Urothelium cell line (cell line): ENCODE results near the gene GPR82.
"Not testable (repeated sequence)": the region's sequence is repeated elsewhere in the genome, so short reads cannot be mapped to it uniquely, and the experiment has no call there.

Experiments
- DNase-seq: peaks from one replicate; pipeline ENCODE4 v3.0.0; 2011; ENCODE audit warnings: low spot score, mixed read lengths
- FAIRE-seq: peaks from 2 replicates; lab custom pipeline; 2011; peaks lifted over from hg19 to GRCh38; lab: Jason Lieb, UNC

Gene GPR82

DNA sequence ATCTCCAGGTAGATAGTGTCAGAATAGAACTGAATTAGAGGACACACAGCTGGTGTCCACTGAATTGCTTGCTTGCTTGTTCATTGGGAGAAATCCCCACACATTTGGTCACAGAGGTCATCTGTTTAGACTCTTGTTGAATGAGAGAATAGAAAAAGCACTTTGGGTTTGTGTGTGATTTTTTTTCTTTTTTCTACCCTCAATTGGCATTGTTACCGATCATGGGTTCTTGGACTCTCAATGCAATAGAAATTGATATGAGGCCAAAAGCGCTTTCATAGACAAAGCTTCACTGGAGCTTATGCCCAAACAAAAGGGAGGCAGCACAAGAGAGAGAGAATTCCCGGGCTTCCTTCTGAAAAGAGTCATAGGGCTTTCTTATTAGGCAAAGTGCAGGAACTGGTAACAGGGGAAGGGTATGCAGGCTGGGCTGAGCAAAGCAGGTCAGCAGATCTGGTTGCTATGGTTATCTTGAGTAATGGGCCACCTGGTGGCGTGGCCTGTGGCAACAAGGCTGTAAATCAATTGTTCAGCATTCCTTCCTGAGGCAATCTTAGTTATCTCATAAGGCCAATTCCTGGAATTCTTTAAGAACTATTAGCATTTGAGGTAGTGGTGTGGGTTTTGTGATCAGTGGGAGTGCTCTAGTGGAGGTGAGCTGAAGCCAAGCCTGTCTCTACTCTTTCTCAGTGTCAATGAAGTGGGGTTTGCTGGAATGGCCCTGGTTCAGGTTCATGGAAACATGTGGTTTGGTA lies 5.3 kb upstream of the GPR82 start:
- DNase-seq = peak; percentile 29
- FAIRE-seq = no peak

DNA sequence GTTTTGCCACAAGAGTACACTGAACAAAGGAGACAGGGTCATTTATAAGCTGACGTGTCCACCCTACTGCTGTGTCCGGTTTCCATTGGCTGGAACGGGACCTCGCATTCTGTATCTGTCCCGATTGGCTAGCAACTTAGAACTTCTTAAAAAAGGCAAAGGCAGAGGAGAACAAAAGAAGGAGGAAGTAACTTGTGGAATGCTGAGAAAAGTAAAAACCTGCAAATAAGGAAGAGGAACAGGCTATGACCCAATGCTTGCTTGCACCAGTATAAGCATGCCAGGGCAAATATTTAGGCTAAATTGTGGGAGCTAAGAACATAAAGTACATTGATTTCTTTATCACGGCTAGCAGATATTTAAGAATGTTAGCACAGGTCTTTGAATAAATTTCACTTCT lies 4.4 kb upstream of the GPR82 start:
- FAIRE-seq, DNase-seq: not testable (repeated sequence)

DNA sequence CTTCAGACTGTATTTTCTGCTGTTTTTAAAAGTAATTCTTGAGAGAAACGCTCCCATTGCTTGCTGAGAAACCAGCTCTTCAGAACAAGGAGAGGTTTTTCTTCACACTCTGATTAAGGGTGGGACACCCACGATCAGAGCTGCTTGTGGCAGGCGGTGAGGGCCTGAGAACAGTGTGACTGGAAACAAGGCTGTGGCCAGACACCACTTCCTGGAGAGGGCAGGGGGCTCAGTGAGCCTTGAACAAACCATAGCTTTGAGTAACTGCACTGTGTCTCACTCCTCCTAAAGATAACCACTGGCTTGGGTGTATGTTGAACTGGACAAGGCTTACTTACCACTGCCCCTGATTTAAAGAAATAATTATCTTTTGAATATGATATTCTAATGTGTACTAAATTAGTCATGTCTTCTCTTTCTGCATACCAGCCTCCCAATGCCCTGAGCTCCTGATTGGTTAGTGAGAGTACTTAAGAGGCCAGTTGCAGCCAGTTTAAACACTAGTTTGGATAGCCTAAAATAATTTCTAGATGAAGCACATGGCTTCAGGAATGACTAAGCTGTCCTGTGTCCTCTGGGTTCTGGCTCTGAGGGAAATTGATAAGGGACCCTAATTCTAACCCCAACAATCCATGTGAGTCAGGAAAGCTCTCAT lies 3.7 kb upstream of the GPR82 start:
- FAIRE-seq (no peak), DNase-seq (no peak)

DNA sequence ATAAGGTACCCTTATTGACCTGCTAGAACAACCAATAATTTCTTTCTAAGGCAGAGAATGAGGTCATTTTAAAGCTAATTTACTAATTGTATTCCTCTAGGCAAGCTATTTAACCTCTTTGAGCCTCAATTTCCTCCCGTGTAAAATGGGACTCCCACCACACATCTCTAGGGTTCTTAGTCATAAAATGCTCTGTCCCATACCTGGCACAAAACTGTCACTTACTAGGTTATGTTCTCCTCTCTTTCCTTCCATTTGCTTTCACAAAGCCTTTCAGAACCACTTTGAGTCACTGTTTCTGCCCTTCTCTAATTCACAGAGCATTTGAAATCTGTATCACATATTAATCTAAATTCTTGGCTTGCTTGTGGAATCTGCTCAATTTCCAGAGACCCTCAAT lies 2.4 kb upstream of the GPR82 start:
- no peak for FAIRE-seq

DNA sequence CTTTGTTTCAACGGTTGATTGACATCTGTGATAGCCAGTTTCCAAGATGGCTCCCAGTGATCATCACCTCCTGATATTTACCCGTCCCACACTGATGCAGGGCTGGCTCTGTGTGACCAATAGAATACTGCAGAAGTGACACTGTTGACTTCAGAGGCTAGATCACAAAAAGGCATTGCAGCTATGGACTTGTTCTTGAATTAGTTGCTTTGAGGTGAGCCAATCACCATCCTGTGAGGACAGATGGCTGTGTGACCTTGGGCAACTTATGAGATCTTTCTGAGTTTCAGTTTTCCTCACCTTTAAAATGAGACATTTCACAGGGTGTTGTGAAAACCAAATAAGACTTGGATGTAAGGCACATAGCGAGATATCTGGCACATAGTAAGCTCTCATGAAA lies 1.8 kb upstream of the GPR82 start:
- DNase-seq = no peak
- no peak for FAIRE-seq

More for the DNA sequence above, 2.4 kb upstream of the GPR82 start:
- no peak for DNase-seq

DNA sequence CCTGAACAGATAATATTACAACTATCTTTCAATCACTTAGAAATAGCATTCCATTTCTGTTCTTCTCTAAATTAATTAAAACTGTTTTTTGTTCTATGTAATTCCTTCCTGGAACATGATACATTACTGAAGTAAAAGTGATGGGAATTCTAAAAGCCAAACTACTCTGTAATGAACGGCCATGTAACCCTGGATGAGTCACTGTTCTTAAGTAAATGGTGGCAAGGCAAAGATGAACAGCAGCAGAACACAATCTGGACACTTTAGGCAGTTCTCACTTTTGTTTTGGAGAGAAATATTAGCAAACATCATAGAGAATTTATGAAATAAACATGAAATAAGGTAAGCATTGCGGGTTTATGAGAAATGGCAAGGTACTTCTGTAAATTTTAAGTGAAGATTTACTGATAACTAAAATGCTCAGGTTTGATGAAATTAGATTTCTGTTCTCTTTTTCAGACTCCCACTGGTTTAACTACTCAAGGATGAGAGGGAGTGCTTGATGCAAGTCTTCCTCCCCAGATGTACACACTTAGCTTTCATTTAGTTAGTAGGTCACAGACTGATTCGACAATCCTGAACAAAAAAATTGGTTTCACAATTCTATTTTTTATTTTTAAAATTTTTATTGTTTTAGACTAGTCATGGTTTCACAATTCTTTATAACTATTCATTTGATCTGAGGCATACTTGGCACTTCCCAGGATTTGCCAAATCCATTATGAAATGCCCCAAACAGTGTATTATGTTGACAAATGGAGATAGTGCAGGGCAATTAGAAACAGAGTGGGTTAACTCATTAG lies 964 bp upstream of the GPR82 start:
- no peak for DNase-seq
- FAIRE-seq = no peak

DNA sequence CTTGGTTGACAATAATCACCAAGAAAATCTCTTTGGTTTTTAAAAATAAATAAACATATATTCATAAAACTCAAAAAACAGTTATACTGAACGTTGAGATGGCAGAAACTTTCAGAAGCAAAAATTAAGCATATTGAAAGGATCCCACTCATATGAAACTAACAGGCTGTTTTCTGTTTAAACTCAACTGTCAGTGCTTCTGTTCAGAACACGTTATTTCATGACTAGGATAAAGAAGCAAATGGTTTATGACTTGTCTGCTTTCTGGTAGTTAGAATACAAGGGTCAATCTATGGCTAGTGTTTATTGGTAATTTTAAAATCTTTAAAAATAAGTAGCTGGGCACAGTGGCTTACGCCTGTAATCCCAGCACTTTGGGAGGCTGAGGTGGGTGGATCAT lies 4.1 kb downstream of the GPR82 start:
- FAIRE-seq (no peak), DNase-seq (no peak)

DNA sequence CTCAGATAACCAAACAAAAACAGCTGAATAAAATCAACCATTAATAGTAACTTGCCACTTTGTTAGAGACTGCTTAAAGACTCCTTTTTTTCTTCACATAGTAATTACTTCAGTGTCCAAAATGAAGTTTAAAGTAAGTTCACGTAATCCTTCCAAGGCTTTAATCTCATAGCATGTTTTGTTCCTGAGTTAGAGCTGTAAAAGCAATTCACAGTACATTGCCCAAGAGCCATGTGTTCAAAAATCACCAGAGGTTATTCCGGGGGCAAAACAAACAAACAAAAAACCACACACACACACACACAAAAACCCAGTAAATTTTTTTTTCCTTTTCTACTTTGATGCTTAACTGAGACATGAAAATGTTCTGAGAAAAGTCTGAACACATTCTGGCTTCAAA lies 6.1 kb downstream of the GPR82 start:
- DNase-seq (no peak), FAIRE-seq (no peak)

DNA sequence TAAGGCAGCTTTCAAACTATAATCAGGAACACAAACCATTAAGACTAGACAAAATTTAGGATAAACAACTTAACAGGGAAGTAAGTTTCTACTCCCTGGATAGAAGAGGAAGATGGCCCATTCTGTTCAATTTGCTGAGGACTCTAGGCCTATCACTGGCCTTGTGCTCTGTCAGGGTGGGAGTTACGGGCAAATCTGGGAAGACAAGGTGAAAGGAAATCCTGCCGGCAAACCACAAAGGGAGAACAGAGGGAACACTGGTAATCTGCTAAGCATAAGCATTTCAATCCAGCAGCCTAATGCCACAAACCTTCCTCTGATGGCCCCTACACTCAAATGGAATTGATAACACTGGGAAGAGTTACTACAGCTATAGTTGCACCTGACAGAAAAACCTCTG lies 8.3 kb downstream of the GPR82 start:
- FAIRE-seq (no peak), DNase-seq (no peak)

DNA sequence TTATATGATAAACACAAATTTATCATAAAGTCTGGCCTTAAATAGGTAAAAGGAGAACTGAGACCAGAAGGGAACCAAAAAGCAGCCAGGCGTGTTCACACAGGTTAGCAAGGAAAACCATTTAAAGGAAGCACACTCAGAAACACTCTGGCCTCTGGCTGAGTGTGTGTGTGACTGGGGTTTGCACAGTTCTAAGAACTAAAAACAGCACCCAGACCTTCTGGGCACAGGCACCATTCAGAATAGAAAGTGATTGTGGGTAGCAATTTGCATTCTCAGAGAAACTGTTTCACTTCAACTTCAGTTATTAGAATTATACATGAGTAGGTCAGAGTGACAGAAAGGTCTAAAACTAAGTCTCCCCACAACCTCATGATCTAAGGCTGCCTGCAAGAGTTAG lies 10.0 kb downstream of the GPR82 start:
- FAIRE-seq = no peak
- DNase-seq = no peak

DNA sequence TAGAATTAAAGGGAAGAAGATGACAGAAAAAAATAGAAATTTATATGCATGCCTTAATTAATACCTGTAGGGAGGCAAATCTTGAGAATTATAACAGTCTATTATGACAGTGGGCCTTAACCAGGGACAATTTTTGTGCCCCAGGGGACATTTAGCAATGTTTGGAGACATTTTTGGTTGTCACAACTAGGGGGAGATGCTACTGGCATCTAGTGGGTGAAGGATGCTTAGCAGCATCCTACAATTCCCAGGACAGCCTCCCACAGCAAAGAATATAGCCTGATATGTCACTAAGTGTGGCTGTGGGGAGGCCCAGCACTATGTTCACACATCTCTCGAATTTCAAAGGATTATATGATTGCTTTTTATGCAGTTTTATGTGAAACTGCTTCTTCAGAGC lies 10.5 kb downstream of the GPR82 start:
- peak; percentile 5 for DNase-seq
- no peak for FAIRE-seq

DNA sequence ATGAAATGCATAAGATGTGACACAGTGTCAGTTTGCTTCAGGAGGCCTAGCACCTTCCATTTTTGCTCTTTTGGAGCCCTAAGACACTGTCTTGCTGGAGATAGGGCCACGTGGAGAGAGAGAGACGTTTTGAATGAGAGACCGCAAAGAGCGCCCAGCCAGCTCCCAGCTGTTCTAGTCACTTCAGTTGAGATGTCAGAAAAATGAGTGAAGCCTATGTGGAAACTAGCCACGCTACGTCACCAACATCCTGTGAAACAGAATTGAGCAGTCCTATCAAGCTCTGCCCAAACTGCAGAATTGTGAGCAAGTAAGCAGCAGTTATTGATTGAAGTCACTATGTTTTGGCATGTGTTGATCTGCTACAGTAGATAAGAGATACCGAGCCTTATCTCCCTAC lies 13.1 kb downstream of the GPR82 start:
- DNase-seq = no peak
- no peak for FAIRE-seq

DNA sequence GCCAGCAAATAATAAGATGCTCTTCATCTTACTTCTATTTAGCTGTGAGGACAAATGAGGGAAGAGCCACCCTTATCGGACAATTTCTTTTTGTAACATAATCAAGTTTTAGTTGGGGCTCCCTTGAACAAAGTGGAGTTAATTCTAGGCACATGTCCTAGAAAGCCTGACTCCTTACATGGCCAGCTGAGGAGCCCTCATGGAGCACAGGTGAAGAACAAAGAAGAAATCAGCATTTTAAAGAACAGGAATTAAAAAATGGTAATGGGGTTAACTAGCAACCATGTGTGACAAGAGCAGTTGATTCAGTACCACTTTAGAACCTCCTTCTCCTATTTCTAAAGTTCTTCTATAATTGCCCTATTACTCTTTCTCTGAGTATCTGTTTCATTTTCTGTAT lies 15.9 kb downstream of the GPR82 start:
- no peak for FAIRE-seq
- DNase-seq = no peak

DNA sequence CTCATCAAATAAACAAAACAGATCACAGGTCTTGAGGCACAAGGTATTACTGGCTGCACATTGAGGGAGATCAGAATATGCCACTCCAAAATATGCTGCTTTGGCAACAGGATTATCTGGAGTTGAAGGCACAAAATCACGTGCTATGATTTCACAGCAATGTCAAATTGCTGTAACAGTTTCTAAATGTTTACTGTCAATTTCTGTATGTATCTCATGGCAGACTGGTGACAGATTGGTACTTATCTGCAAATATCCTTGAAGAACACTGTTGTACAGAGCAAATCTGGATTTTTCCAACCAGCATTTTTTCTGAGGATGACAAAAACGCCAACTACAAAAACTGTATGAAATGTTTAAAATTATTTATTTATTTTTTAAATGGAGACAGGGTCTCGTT lies 26.7 kb downstream of the GPR82 start:
- FAIRE-seq (no peak), DNase-seq (no peak)

DNA sequence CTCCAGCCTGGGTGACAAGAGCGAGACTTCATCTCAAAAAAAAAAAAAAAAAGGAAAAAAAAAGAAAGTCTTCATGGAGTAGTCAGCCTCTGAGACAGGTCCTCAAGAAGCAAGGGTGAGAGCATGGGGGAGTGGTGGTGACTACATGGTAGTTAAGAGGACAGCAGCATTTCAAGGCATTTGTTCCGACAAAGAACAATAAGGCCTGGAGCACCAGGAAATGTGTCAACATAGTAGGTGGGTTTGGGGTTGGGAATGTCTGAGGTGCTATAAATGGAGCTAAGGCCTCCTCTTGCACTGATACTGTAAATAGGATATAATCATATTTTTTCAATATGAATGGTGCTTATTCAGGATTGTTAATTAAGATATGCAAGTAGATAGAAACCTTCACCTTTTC lies 34.4 kb downstream of the GPR82 start:
- FAIRE-seq = no peak

DNA sequence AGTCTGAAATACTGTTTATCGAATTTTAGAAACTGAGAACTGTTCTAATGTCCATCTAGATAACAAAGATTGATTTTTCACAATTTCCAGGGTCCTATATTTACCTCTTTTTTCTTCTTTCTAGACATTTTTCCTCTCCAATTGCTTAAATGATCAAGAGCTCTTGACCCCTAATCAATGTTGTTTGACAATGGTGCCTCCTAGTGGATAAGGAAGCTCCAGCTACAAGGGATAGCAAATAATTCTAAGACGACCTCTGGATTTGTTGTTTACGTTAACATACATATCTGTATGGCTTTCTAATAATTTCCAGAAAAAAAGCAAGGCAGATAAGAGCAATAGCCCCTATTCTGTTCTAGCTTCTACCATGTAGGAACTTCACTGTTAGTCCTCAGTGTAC lies 35.8 kb downstream of the GPR82 start:
- no peak for FAIRE-seq

More for the DNA sequence above, 34.4 kb downstream of the GPR82 start:
- no peak for DNase-seq

DNA sequence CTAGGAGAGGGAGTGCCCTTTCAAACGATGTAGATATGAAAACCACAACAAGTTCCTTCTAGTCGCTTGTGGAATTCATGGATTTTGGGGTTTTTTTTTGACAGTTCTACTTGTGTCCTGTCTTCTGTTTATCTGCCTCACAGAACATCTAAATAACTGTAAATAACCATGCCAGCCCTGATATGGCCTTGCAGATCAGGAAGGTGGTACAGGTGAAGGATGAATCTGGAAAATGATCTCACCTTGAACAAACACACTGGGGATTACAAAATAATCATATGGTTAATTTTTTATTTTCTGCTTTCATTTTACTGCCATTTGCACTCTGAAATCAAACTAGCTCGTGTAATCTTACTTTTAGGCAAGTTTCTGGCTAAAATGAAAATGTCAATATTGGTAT lies 37.2 kb downstream of the GPR82 start:
- no peak for FAIRE-seq

More for the DNA sequence above, 35.8 kb downstream of the GPR82 start:
- DNase-seq = no peak

DNA sequence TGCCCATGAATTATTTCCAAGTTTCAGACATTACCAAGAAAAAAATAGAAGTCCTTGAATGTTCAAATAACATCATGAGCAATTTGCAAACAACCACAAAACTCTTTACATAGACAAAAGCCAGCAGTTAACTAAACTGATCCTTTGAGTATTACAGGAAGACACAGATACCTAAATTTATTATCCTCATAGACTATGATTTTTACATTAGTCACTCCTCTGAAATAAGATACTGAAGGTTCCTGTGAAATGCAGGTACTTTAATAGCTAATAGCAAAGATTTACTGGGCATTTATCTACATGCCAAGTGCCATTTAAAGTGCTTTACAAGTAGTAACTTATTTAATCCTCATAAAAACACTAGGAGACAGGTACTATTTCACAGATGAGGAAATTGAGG lies 37.7 kb downstream of the GPR82 start:
- no peak for DNase-seq
- FAIRE-seq = no peak

More for the DNA sequence above, 37.2 kb downstream of the GPR82 start:
- DNase-seq = no peak

DNA sequence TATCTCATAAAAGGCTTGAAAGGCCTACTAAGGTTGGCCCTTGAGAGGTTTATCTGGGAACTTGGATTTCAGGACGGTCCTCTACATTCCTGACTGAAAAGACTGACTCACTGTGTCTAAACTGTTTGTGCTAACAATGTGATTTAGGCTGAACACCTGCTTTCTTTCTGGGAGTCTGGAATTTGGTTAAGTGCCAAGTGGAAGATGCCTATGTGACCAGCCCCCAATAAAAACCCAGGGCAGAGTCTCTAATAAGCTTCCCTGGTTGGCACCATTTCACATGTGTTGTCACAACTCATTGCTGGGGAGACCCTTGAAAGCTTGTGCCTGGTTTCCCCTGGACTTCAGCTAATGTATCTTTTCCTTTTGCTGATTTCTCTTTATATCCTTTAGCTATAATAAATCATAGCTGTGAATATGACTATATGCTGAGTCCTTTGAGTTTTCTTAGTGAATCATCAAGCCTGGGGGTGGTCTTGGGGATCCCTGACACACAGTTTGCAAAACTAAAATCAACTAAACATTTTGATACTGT lies 55.1 kb downstream of the GPR82 start:
- FAIRE-seq (no peak), DNase-seq (peak; percentile 53)
